Measurements from ENCODE around the gene NFS1. TPM values are rescaled to one million over a fixed set of nuclear protein-coding genes. Genes with fewer than 3 reads are reported as not detected.
"Not testable (repeated sequence)": the region's sequence is repeated elsewhere in the genome, so short reads cannot be mapped to it uniquely, and the experiment has no call there.

Gene NFS1
- total and polyA plus RNA-seq, 2 experiments from 2014 or later, result 32.6 to 43.9 TPM

DNA sequence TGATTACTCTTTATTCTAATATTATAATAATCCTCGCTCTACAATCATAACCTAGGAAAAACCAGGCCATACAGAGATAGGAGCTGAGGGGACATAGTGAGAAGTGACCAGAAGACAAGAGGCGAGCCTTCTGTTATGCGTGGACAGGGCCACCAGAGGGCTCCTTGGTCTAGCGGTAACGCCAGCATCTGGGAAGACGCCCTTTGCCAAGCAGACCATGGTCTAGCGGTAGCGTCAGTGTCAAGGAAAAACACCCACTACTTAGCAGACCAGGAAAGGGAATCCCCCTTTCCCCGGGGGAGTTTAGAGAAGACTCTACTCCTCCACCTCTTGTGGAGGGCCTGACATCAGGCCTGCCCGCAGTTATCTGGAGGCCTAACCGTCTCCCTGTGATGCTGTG, 12.3 kb downstream of the NFS1 start:
- not testable (repeated sequence) for H3K9me3 ChIP-seq (ENCODE audit: low read depth); H3K4me3 ChIP-seq; H3K4me1 ChIP-seq (ENCODE audit: low read depth); H3K27ac ChIP-seq; H3K36me3 ChIP-seq; H3K27me3 ChIP-seq
- TF ChIP-seq, protein P1, sequence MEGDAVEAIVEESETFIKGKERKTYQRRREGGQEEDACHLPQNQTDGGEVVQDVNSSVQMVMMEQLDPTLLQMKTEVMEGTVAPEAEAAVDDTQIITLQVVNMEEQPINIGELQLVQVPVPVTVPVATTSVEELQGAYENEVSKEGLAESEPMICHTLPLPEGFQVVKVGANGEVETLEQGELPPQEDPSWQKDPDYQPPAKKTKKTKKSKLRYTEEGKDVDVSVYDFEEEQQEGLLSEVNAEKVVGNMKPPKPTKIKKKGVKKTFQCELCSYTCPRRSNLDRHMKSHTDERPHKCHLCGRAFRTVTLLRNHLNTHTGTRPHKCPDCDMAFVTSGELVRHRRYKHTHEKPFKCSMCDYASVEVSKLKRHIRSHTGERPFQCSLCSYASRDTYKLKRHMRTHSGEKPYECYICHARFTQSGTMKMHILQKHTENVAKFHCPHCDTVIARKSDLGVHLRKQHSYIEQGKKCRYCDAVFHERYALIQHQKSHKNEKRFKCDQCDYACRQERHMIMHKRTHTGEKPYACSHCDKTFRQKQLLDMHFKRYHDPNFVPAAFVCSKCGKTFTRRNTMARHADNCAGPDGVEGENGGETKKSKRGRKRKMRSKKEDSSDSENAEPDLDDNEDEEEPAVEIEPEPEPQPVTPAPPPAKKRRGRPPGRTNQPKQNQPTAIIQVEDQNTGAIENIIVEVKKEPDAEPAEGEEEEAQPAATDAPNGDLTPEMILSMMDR (IDR thresholded peaks at IDR 0.05; ENCODE audit: low read depth, low read length), result peak; percentile 26
- peak in 1 of 2 donors; percentile 40 for DNase-seq (ENCODE audit: low read depth in 1 of 2, low spot score in 1 of 2)

DNA sequence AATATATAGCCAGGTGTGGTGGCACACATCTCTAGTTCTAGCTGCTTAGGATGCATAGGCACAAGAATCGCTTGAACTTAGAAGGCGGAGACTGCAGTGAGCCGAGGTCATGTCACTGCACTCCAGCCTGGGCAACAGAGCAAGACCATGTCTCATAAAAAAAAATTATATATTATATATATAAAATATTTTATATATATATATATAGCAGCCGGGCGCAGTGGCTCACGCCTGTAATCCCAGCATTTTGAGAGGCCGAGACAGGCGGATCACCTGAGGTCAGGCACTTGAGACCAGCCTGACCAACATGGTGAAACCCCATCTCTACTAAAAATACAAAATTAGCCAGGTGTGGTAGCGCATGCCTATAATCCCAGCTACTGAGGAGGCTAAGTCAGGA, 13.8 kb downstream of the NFS1 start:
- H3K4me1 ChIP-seq (ENCODE audit: low read depth); DNase-seq (ENCODE audit: low read depth in 1 of 2, low spot score in 1 of 2); H3K27me3 ChIP-seq; H3K4me3 ChIP-seq; H3K36me3 ChIP-seq; H3K9me3 ChIP-seq (ENCODE audit: low read depth); H3K27ac ChIP-seq: not testable (repeated sequence)

DNA sequence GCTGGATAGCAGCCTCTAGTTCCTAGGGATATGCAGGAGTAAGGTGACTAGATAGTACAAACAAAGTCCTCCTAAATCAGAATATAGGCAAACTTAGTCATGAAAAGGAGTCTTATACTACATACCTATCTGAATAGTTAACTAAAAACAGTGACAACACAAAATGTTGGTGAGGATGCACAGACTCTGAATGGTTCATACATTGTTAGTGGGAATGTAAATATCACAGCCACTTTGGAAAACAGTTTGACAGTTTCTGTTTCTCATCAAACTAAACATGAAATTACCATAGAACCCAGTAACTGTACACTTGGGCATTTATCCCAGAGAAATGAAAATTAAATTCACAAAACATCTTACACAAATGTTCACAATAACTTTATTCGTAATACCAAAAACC, 17.2 kb downstream of the NFS1 start:
- TF ChIP-seq, protein P1 (IDR thresholded peaks at IDR 0.05; ENCODE audit: low read depth, low read length), result no peak
- no peak for DNase-seq (ENCODE audit: low read depth in 1 of 2, low spot score in 1 of 2)
- Histone ChIP-seq H3K9me3 (ENCODE audit: low read depth) (no peaks in the 10 kb centered on the region), H3K36me3 (no peaks in the 10 kb centered on the region), H3K27me3 (no peaks in the 10 kb centered on the region), H3K27ac (no peak overlapping the region), H3K4me3 (no peak overlapping the region), H3K4me1 (ENCODE audit: low read depth) (no peaks in the 10 kb centered on the region)

- no peaks in the 10 kb centered on the region for H3K36me3 ChIP-seq
- no peaks in the 10 kb centered on the region for H3K9me3 ChIP-seq (ENCODE audit: low read depth)
- TF ChIP-seq, protein P1 (IDR thresholded peaks at IDR 0.05; ENCODE audit: low read depth, low read length), result no peak
- H3K27me3 ChIP-seq, result no peaks in the 10 kb centered on the region
- no peaks in the 10 kb centered on the region for H3K4me1 ChIP-seq (ENCODE audit: low read depth)
- no peak overlapping the region for H3K4me3 ChIP-seq
- no peak for DNase-seq (ENCODE audit: low read depth in 1 of 2, low spot score in 1 of 2)
- no peak overlapping the region for H3K27ac ChIP-seq
Observed at GRCh38 chr20:35680452-35681183, 18.5 kb downstream of the NFS1 start.

- no peak overlapping the region for H3K4me3 ChIP-seq
- peaks cover 6% of the 10 kb centered on the region for H3K36me3 ChIP-seq
- TF ChIP-seq, protein P1 (IDR thresholded peaks at IDR 0.05; ENCODE audit: low read depth, low read length), result no peak
- H3K27me3 ChIP-seq, result no peaks in the 10 kb centered on the region
- no peaks in the 10 kb centered on the region for H3K9me3 ChIP-seq (ENCODE audit: low read depth)
- no peaks in the 10 kb centered on the region for H3K4me1 ChIP-seq (ENCODE audit: low read depth)
- no peak for DNase-seq (ENCODE audit: low read depth in 1 of 2, low spot score in 1 of 2)
- no peak overlapping the region for H3K27ac ChIP-seq
Observed at GRCh38 chr20:35674921-35675320, 24.2 kb downstream of the NFS1 start.

- Histone ChIP-seq H3K27ac (no peak overlapping the region), H3K36me3 (peaks cover 12% of the 10 kb centered on the region), H3K27me3 (no peaks in the 10 kb centered on the region), H3K9me3 (ENCODE audit: low read depth) (no peaks in the 10 kb centered on the region), H3K4me3 (no peak overlapping the region), H3K4me1 (ENCODE audit: low read depth) (no peaks in the 10 kb centered on the region)
- no peak for DNase-seq (ENCODE audit: low read depth in 1 of 2, low spot score in 1 of 2)
- TF ChIP-seq, protein P1 (IDR thresholded peaks at IDR 0.05; ENCODE audit: low read depth, low read length), result no peak
Observed at GRCh38 chr20:35673884-35674283, 25.3 kb downstream of the NFS1 start.
